IMR-90 (cell line): Measurements from ENCODE around the gene BRIP1. TPM values are rescaled to one million over a fixed set of nuclear protein-coding genes. Genes with fewer than 3 reads are reported as not detected.

Experiments
- ATAC-seq: fragments of 200-7000 bp; cut with Tn5 transposase; 2 replicates; pipeline ENCODE4 v1.9.1; 2020; ENCODE audit warnings: low read depth, mild to moderate bottlenecking, moderate library complexity
- BruUV-seq: library from RNA; stranded (reverse); fragments of 400-500 nt; replicated peaks from 2 replicates; lab custom pipeline; 2021; lab: Mats Ljungman, UMichigan
- CTCF ChIA-PET: fragments of 300-600 bp; formaldehyde crosslinking; extraction: SDS; loops from one replicate; lab custom pipeline; 2021; ENCODE audit warnings: antibody characterized with exemption; lab: Yijun Ruan, JAX
- POLR2A ChIA-PET: fragments of 300-600 bp; sonication (Branson Sonifier 250); formaldehyde crosslinking; loops from one replicate; lab custom pipeline; 2022; ENCODE audit warnings: antibody characterized with exemption; ENCODE audit not compliant: unreplicated experiment; lab: Charles Lee
- DNase-seq: peaks from one replicate; pipeline ENCODE4 v3.0.0; 2013
- H2AFZ ChIP-seq: replicated peaks from 2 replicates; pipeline ENCODE3; 2013; ENCODE audit warnings: low read length, mild to moderate bottlenecking; ENCODE audit not compliant: poor library complexity
- H2AK5ac ChIP-seq: 2 replicates; pipeline ENCODE4 v1.6.1; 2013; ENCODE audit warnings: low read depth, low read length, inconsistent platforms
- H2AK9ac ChIP-seq: replicated peaks from 2 replicates; pipeline ENCODE3; 2013; ENCODE audit warnings: mild to moderate bottlenecking, low read depth, low read length, moderate library complexity; ENCODE audit not compliant: poor library complexity
- H2BK120ac ChIP-seq: 2 replicates; pipeline ENCODE4 v1.6.1; 2013; ENCODE audit warnings: low read depth, low read length, inconsistent platforms
- H2BK15ac ChIP-seq: 3 replicates; pipeline ENCODE4 v1.6.1; 2013; ENCODE audit warnings: low read depth, low read length, inconsistent platforms
- H2BK20ac ChIP-seq: 2 replicates; pipeline ENCODE4 v1.6.1; 2013; ENCODE audit warnings: low read depth, mild to moderate bottlenecking, inconsistent platforms, low read length, moderate library complexity
- H2BK5ac ChIP-seq: 2 replicates; pipeline ENCODE4 v1.6.1; 2013; ENCODE audit warnings: mild to moderate bottlenecking, low read depth, low read length, inconsistent platforms; ENCODE audit not compliant: poor library complexity, severe bottlenecking
- H3K14ac ChIP-seq: replicated peaks from 2 replicates; pipeline ENCODE4 v1.6.1; 2013; ENCODE audit warnings: low read depth, low read length, inconsistent platforms
- H3K18ac ChIP-seq: 2 replicates; pipeline ENCODE4 v1.6.1; 2013; ENCODE audit warnings: low read depth, low read length, control low read depth
- H3K23ac ChIP-seq: 2 replicates; pipeline ENCODE4 v1.6.1; 2013; ENCODE audit warnings: low read depth, low read length, inconsistent platforms
- H3K27ac ChIP-seq: 2 replicates; pipeline ENCODE4 v1.5.1; 2013; ENCODE audit warnings: mild to moderate bottlenecking, control low read depth, low read length; ENCODE audit not compliant: insufficient read depth
- H3K27me3 ChIP-seq: 2 replicates; pipeline ENCODE4 v1.6.1; 2013; ENCODE audit warnings: low read length; ENCODE audit not compliant: control insufficient read depth, insufficient read depth
- H3K36me3 ChIP-seq: 2 replicates; pipeline ENCODE4 v1.6.1; 2013; ENCODE audit warnings: low read length, mixed read lengths; ENCODE audit not compliant: control insufficient read depth, insufficient read depth
- H3K4ac ChIP-seq: 2 replicates; pipeline ENCODE4 v1.6.1; 2013; ENCODE audit warnings: low read depth, low read length, inconsistent platforms
- H3K4me1 ChIP-seq: 2 replicates; pipeline ENCODE4 v1.6.1; 2013; ENCODE audit warnings: low read length, mixed read lengths; ENCODE audit not compliant: control insufficient read depth, insufficient read depth
- H3K4me2 ChIP-seq: 2 replicates; pipeline ENCODE4 v1.6.1; 2013; ENCODE audit warnings: low read depth, mild to moderate bottlenecking, control low read depth, low read length, moderate library complexity
- H3K4me3 ChIP-seq: 2 replicates; pipeline ENCODE4 v1.5.1; 2013; ENCODE audit warnings: low read depth, mild to moderate bottlenecking, control low read depth, low read length, moderate library complexity; ENCODE audit not compliant: insufficient read depth
- H3K56ac ChIP-seq: 2 replicates; pipeline ENCODE4 v1.6.1; 2013; ENCODE audit warnings: low read length, inconsistent platforms; ENCODE audit not compliant: insufficient read depth; ENCODE audit errors: extremely low read depth
- H3K79me1 ChIP-seq, 2 experiments: 2 replicates each; pipeline ENCODE4 v1.6.1; 2013; ENCODE audit warnings: low read length in 2 of 2, inconsistent platforms in 1 of 2, low read depth in 1 of 2
- H3K9ac ChIP-seq: 2 replicates; pipeline ENCODE4 v1.6.1; 2013; ENCODE audit warnings: low read depth, low read length, control low read depth
- H3K9me1 ChIP-seq: 2 replicates; pipeline ENCODE4 v1.6.1; 2013; ENCODE audit warnings: low read length, inconsistent platforms; ENCODE audit not compliant: insufficient read depth
- H3K9me3 ChIP-seq: 2 replicates; pipeline ENCODE4 v1.6.1; 2013; ENCODE audit warnings: low read length; ENCODE audit not compliant: control insufficient read depth, insufficient read depth
- H4K20me1 ChIP-seq: 2 replicates; pipeline ENCODE4 v1.6.1; 2013; ENCODE audit warnings: low read length, inconsistent platforms; ENCODE audit not compliant: insufficient read depth
- H4K5ac ChIP-seq: 2 replicates; pipeline ENCODE4 v1.6.1; 2013; ENCODE audit warnings: mild to moderate bottlenecking, low read depth, low read length, control low read depth
- H4K8ac ChIP-seq, 2 experiments: 2 replicates each; pipeline ENCODE4 v1.6.1; 2013; ENCODE audit warnings: low read depth in 2 of 2, low read length in 2 of 2, control low read depth in 1 of 2, inconsistent platforms in 1 of 2
- H4K91ac ChIP-seq: 2 replicates; pipeline ENCODE4 v1.6.1; 2013; ENCODE audit warnings: low read depth, low read length, inconsistent platforms; ENCODE audit not compliant: insufficient read depth
- RAD21 ChIP-seq: IDR thresholded peaks from 2 replicates; pipeline ENCODE4 v1.6.1; 2012; ENCODE audit warnings: low read length, improper control_type of control experiment
- RCOR1 ChIP-seq: IDR thresholded peaks from 2 replicates; pipeline ENCODE4 v1.6.1; 2012; ENCODE audit warnings: mild to moderate bottlenecking, low read length, improper control_type of control experiment; ENCODE audit not compliant: insufficient replicate concordance
- SMC3 ChIP-seq: fragments of 150-350 bp; IDR thresholded peaks from 2 replicates; pipeline ENCODE4 v1.6.1; 2016; ENCODE audit warnings: low read depth, mild to moderate bottlenecking, antibody characterized with exemption, low read length, moderate library complexity
- WGBS, 2 experiments: methylation state at CpG; one replicate each; pipeline versions ENCODE4 v1.1.5 to v1.1.7; 2013; ENCODE audit warnings: missing lambda C conversion rate in 2 of 2; ENCODE audit not compliant: insufficient read length in 1 of 2; ENCODE audit errors: extremely low coverage in 2 of 2; 5-methylcytosine and 5-hydroxymethylcytosine counted together
- dilution Hi-C: fragments of 300-500 bp; cut with HindIII; formaldehyde crosslinking; loops from one replicate; pipeline ENCODE4 v1.14.3; 2018; ENCODE audit warnings: low sequenced_read_pairs; ENCODE audit not compliant: unreplicated experiment
- in situ Hi-C: fragments of 300-500 bp; cut with MboI; formaldehyde crosslinking; loops from 3 replicates; pipeline ENCODE4 v1.14.3; 2019; ENCODE audit warnings: low sequenced_read_pairs, inconsistent platforms, mixed read lengths
- intact Hi-C: fragments of 100-400 bp; cut with micrococcal nuclease; formaldehyde crosslinking; loops from 2 replicates; pipeline ENCODE4 v1.10.0; 2022
- microRNA-seq, 2 experiments: library from miRNA; stranded (forward) in 1 of 2; unstranded in 1 of 2; fragments of 10-50 nt in 1 of 2; fragments of <30 nt in 1 of 2; gene quantifications in 1 of 2; microRNA quantifications in 1 of 2; one replicate each; pipeline versions ENCODE3 to v1.1.0; 2013 to 2020; ENCODE audit not compliant: insufficient read depth in 1 of 2, insufficient read length in 1 of 2, unreplicated experiment in 1 of 2
- polyA plus RNA-seq, 3 experiments: library from polyadenylated mRNA; depleted of rRNA; stranded (reverse); fragments of >200 nt; gene quantifications; 2 replicates each; pipeline ENCODE4 v1.2.3, GENCODE V29; 2012; ENCODE audit warnings: low replicate concordance in 1 of 3
- small RNA-seq, 5 experiments: library from RNA; depleted of rRNA; stranded (forward); fragments of <200 nt; gene quantifications; one replicate each; pipeline ENCODE3, GENCODE V24; 2012
- total RNA-seq: library from RNA; depleted of rRNA; stranded (reverse); fragments of >200 nt; gene quantifications from 2 replicates; pipeline ENCODE4 v1.2.3, GENCODE V29; 2012; rRNA removed

Gene BRIP1
- total and polyA plus RNA-seq, 2 of the 4 experiments (the other 2 are of a cell fraction) = 6.1 to 19.7 TPM

DNA sequence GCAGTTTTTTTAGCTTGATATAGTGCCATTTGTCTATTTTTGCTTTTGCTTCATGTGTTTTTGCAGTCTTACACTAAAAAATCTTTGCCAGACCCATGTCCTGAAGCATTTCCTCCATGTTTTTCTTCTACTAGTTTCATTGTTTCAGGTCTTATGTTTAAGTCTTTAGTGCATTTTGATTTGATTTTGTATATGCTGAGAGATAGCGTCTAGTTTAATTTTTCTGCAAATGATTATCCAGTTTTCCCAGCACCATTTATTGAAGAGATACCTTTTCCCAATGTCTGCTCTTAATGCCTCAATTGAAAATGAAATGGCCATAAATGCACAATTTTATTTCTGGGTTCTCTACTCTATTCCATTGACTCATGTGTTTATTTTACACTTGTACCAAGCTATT, 231.5 kb downstream of the BRIP1 start:
- Histone ChIP-seq H3K14ac (no peak overlapping the region), H3K9ac (no peak overlapping the region), H3K27ac (no peak overlapping the region), H4K91ac (no peak overlapping the region), H4K5ac (no peak overlapping the region), H3K4me3 (no peak overlapping the region), H3K23ac (no peak overlapping the region), H2BK20ac (no peak overlapping the region), H2BK5ac (no peak overlapping the region), H2BK120ac (no peak overlapping the region), H4K20me1 (no peaks in the 10 kb centered on the region), H2AK9ac (no peak overlapping the region), H3K4ac (no peak overlapping the region), H4K8ac (no peak overlapping the region), H2BK15ac (no peak overlapping the region), H3K56ac (no peak overlapping the region), H3K9me1 (no peaks in the 10 kb centered on the region), H3K27me3 (peaks cover 2% of the 10 kb centered on the region; the same call in 1 of the 2 replicates), H3K9me3 (peaks cover 3% of the 10 kb centered on the region; the same call in 1 of the 2 replicates), H2AK5ac (no peak overlapping the region), H3K79me1 (no peaks in the 10 kb centered on the region), H3K4me2 (no peak overlapping the region), H3K18ac (no peak overlapping the region), H3K4me1 (no peaks in the 10 kb centered on the region), H2AFZ (no peak overlapping the region), H3K36me3 (no peaks in the 10 kb centered on the region)
- POLR2A ChIA-PET = no interaction called here
- no TSS peak for BruUV-seq
- no CpG with 5 or more reads among the region's 1 CpG for WGBS, 2 experiments
- no peak for ATAC-seq
- in situ Hi-C loops (loop anchor here (25.0 kb wide), 1 partner anchor 431 kb away; the partner anchor contains the start of gene MED13), dilution Hi-C loops (no loop called here), intact Hi-C loops (no loop called here)
- CTCF ChIA-PET = interaction anchor here (1.6 kb wide), 1 partner anchor 16 kb away, joined by 3 read pairs; no protein-coding TSS in a partner anchor
- DNase-seq = no peak
- TF ChIP-seq RAD21 = no peak
- TF ChIP-seq RCOR1 = no peak
- TF ChIP-seq SMC3 = no peak

Small RNA genes lying within 50 kb of the gene (microRNA-seq; reads per million reads assigned to microRNA genes)
- gene RF00019 (ENCODE audit: insufficient read depth, insufficient read length) = not detected

Small RNA genes lying within 50 kb of the gene (small RNA-seq; reads per million reads assigned to genes)
- 0 reads per million in 5 experiments for gene RF00019

Other genes with a start within 250 kb of the BRIP1 start
- gene INTS2, start 64.5 kb upstream of the BRIP1 start, total RNA-seq = 17.4 and 19.4 TPM in 2 replicates
- gene INTS2, start 64.5 kb upstream of the BRIP1 start, polyA plus RNA-seq (2012; rRNA removed) = 2.7 and 4.0 TPM in 2 replicates
- gene MED13, start 201.8 kb upstream of the BRIP1 start, total RNA-seq = 51.1 and 67.2 TPM in 2 replicates
- gene MED13, start 201.8 kb upstream of the BRIP1 start, polyA plus RNA-seq (2012; rRNA removed) = 7.1 and 9.7 TPM in 2 replicates